ENCODE results near the gene RPS15. TPM values are rescaled to one million over a fixed set of nuclear protein-coding genes. Genes with fewer than 3 reads are reported as not detected.

The RPS15 gene
- total and polyA plus RNA-seq, 2 of the 13 experiments (the other 11 are each of a cell fraction or from before 2014, with no cell fraction given) = 695 to 1,411 TPM

DNA sequence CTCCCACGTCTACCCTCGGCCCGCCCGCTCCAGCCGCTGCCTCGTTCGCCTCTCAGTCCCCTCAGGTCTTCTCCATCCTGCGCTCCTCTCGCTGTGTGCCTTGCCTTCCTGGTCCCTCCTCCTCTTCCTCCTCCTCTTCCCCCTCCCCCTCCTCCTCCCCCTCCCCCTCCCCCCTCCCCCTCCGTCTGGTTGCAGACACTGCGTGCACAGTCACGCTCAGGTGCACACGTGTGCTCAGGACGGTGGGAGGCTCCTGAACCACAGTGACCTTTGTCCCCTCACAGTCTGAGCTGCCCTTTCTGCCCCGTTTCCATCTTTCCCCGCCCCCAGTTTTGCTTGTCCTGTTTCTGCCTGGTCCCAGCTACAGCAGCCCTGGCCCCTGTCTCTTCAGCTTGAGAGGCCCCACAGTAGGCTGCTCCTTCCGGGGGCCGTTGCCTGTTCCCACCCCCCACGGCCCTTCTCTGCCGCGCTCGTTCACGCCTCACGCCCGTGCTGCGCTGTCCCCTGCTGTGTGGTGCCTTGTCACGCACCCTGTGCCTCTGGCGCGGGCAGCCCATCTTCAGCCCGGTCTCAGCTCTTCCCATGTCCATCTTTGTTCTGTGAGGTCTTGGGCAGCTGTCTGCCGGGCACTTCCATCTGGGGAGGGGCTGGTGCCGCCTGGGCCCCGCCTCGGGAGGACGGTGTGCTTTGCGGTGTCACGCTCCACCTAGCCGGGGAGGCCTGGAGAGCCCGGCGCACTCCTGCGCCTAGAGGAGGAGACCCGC, 13.8 kb upstream of the RPS15 start (continued):
- TF ChIP-seq GLI4 (CRISPR knock-in tag; IDR thresholded peaks at IDR 0.05; ENCODE audit: borderline replicate concordance) (no peak), TFAP4 (IDR thresholded peaks at IDR 0.05; ENCODE audit: borderline replicate concordance, low read depth) (peak; percentile 61; the same call in 1 of the 2 replicates), ZBTB20 (CRISPR knock-in tag; IDR thresholded peaks at IDR 0.05; ENCODE audit: borderline replicate concordance, low read depth) (no peak), ARNTL (CRISPR knock-in tag; IDR thresholded peaks at IDR 0.05) (peak; percentile 97), CBX2 (IDR thresholded peaks at IDR 0.05; ENCODE audit: low read depth, low read length) (no peak), CBX2 (CRISPR knock-in tag; IDR thresholded peaks at IDR 0.05; ENCODE audit: low read depth) (no peak), REST (IDR thresholded peaks at IDR 0.05; ENCODE audit: borderline replicate concordance in 1 of 2, low read depth in 1 of 2, low read length in 2 of 2) (0 out of 4 replicates have a peak, but pooled peaks of 1 of the 2 experiments have one; percentile 30), IRX3 (CRISPR knock-in tag; IDR thresholded peaks at IDR 0.05; ENCODE audit: borderline replicate concordance, low read depth) (no peak), BHLHE40 (IDR thresholded peaks at IDR 0.05; ENCODE audit: low read length) (peak; percentile 92), GTF3A (CRISPR knock-in tag; conservative IDR thresholded peaks at IDR 0.05) (0 out of 2 replicates have a peak, but pooled peaks have one; percentile 44), MXI1 (IDR thresholded peaks at IDR 0.05; ENCODE audit: borderline replicate concordance, low read depth, low read length) (peak; percentile 85; the same call in 1 of the 3 replicates), PHF8 (CRISPR knock-in tag; IDR thresholded peaks at IDR 0.05) (no peak), PHF20 (CRISPR knock-in tag; IDR thresholded peaks at IDR 0.05) (peak; percentile 47; the same call in 1 of the 2 replicates), NFE2L1 (CRISPR knock-in tag; IDR thresholded peaks at IDR 0.05; ENCODE audit: borderline replicate concordance) (no peak), MATR3 (CRISPR knock-in tag; IDR thresholded peaks at IDR 0.05) (no peak), HNRNPUL1 (IDR thresholded peaks at IDR 0.05; ENCODE audit: low read depth, low read length) (no peak), ZFX (CRISPR knock-in tag; IDR thresholded peaks at IDR 0.05; ENCODE audit: low read depth) (peak; percentile 42; the same call in 1 of the 2 replicates), JUN (CRISPR knock-in tag; IDR thresholded peaks at IDR 0.05) (no peak), ZNF224 (CRISPR knock-in tag; IDR thresholded peaks at IDR 0.05) (0 out of 2 replicates have a peak, but pooled peaks have one; percentile 28), ZNF589 (CRISPR knock-in tag; conservative IDR thresholded peaks at IDR 0.05) (no peak), ZFP62 (CRISPR knock-in tag; IDR thresholded peaks at IDR 0.05) (no peak), EZH2 (conservative IDR thresholded peaks at IDR 0.05; ENCODE audit: low read depth, low read length) (no peak), FOXP1 (IDR thresholded peaks at IDR 0.05) (no peak), FOXP1 (CRISPR knock-in tag; IDR thresholded peaks at IDR 0.05) (peak; percentile 46; the same call in 1 of the 2 replicates)
- TF ChIP-seq, protein P1, sequence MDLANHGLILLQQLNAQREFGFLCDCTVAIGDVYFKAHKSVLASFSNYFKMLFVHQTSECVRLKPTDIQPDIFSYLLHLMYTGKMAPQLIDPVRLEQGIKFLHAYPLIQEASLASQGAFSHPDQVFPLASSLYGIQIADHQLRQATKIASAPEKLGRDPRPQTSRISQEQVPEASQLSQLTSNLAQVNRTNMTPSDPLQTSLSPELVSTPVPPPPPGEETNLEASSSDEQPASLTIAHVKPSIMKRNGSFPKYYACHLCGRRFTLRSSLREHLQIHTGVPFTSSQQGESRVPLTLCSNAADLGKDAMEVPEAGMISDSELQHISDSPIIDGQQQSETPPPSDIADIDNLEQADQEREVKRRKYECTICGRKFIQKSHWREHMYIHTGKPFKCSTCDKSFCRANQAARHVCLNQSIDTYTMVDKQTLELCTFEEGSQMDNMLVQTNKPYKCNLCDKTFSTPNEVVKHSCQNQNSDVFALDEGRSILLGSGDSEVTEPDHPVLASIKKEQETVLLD (CRISPR knock-in tag; IDR thresholded peaks at IDR 0.05; ENCODE audit: low read depth) = no peak
